K562 treated with DMSO at 1 percent for 12 hours (cell line): ENCODE measurements around the gene TST. TPM values are rescaled to one million over a fixed set of nuclear protein-coding genes. Genes with fewer than 3 reads are reported as not detected.

Source experiments
- total RNA-seq: library from RNA; unstranded; fragments of 300-600 nt; gene quantifications from 2 replicates; pipeline ENCODE4 v1.2.3, GENCODE V29; 2022; ENCODE audit not compliant: insufficient read depth

TST gene
- 41.4 and 58.1 TPM in 2 replicates for total RNA-seq

DNA sequence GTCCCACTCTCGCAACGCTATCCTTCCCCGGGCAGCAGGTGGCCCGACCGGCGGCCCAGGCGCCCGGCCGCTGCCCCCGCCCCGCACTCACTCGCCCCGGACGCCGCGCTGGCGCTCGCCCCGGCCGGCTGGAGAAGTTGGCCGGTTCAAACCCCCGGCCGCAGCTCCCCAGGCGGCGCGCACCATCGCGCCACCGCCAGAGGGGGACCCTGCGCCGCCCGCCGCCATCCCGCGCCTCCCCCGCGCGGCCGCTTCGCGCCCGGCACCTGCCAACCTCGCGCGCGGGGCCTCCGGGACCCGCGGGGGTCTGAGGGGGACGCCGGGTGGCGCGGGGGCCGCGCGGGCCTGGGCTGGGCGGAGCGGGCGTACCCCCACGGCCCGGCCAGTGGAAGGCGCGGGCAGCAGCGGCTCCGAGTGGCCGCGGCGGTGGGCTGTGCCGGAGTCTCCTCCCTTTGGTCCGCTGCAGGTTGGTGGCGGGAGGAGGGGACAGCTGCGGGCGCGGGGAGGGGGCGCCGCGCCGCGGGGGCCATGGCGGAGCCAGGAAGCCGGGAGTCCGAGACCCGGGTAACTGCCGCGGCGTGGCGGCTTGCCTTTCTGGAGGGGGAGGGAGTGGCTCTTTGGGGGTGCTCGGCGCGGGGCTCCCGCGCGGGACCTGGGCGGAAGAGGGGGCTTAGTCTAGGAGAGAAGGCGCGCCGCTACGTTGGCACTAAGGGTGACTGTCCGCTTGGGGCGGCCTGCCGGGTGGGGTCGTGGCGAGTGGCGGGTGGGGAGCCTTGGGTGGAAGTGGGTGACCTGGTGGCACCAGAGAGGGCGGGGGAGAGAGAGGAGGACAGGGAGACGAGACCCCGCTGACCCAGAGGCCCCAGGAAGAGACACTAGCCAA is at the start of gene TST, which contains the start of gene MPST:
Gene TST, minus strand, starts transcription at position 139 of the 883 bp plus-strand sequence. CDS start 715 bp downstream, outside the sequence.
Gene MPST, plus strand, starts transcription at position 434 of the 883 bp plus-strand sequence. Its CDS starts 95 bp downstream, at position 529.

DNA sequence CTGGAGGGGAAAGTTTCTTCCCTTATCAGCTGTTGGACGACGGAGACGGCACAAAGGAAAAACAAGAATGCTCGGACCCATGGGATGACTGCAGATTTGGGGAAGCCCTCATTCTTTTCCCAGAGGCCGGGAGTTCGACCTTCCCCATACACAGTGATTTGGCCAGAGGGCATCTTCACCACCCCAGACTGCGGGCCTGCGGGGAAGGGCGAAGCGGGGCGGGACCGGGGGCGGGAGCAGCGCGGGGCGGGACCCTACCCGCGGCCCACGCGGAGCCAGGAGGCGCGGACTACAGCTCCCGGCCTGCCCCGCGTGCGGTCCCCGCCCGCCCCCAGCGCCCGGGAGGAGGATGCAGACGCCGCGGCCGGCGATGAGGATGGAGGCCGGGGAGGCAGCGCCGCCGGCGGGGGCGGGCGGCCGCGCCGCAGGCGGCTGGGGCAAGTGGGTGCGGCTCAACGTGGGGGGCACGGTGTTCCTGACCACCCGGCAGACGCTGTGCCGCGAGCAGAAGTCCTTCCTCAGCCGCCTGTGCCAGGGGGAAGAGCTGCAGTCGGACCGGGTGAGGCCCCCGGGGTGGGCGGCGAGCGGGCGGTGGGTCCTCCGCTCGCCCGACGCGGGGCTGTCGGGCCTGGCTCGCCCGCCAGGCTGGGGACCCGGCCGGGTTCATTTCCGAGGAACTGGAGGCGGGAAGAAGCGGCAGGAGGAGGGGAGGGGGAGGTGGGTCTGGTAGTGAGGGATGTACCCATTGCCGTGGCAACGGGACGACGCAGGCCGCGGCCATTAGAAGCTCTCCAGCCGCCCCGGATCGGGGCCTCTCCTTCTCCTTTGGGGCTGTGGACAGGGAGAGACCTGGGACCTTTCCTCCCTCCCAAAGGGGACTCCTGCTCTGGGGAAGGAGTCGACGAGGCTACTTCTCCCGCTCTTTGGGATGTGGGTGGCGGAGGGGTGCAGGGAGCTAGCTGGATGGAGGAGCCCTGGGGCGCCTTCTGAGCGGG is 32.4 kb upstream of the TST start, which contains the start of gene KCTD17:
Gene KCTD17, plus strand, starts transcription at position 352 of the 995 bp plus-strand sequence. Its CDS starts 19 bp downstream, at position 371.

Other genes with a start within 250 kb of the TST start
- gene IFT27, start 243.3 kb downstream of the TST start, total RNA-seq = 4.2 and 5.7 TPM in 2 replicates
- not detected in 2 replicates for gene PVALB, start 202.4 kb downstream of the TST start, total RNA-seq
- gene NCF4, start 158.4 kb downstream of the TST start, total RNA-seq = 2.4 and 2.6 TPM in 2 replicates
- 0.83 TPM in 1 of 2 replicates, not detected in the other for gene CSF2RB, start 105.8 kb downstream of the TST start, total RNA-seq
- gene MPST, start 295 bp upstream of the TST start, total RNA-seq = 124 and 177 TPM in 2 replicates
- not detected in 2 replicates for gene KCTD17, start 32.3 kb upstream of the TST start, total RNA-seq
- not detected in 2 replicates for gene TMPRSS6, start 90.3 kb upstream of the TST start, total RNA-seq
- 0.72 and 1.0 TPM in 2 replicates for gene IL2RB, start 130.5 kb upstream of the TST start, total RNA-seq
- 0.58 and 1.2 TPM in 2 replicates for gene C1QTNF6, start 168.8 kb upstream of the TST start, total RNA-seq
- gene SSTR3, start 193.0 kb upstream of the TST start, total RNA-seq = not detected in 2 replicates
- gene RAC2, start 224.8 kb upstream of the TST start, total RNA-seq = 239 and 319 TPM in 2 replicates